Chondrocyte (in vitro differentiated cells): ENCODE data around the gene PRLR. TPM values are rescaled to one million over a fixed set of nuclear protein-coding genes. Genes with fewer than 3 reads are reported as not detected.
"Not testable (repeated sequence)": the region's sequence is repeated elsewhere in the genome, so short reads cannot be mapped to it uniquely, and the experiment has no call there.

ENCODE experiments used
- DNase-seq: peaks from one replicate; pipeline ENCODE4 v3.0.0; 2021; ENCODE audit warnings: mixed read lengths, low spot score
- H3K27ac Mint-ChIP-seq: one replicate; pipeline ENCODE4 v1.8.0; 2021; ENCODE audit warnings: mild to moderate bottlenecking, moderate library complexity, mixed read lengths; ENCODE audit not compliant: unreplicated experiment
- H3K27me3 Mint-ChIP-seq: 2 replicates; pipeline ENCODE4 v1.8.0; 2021; ENCODE audit warnings: low read depth, mixed read lengths
- H3K36me3 Mint-ChIP-seq: 2 replicates; pipeline ENCODE4 v1.8.0; 2021; ENCODE audit warnings: low read depth, mixed read lengths
- H3K4me1 Mint-ChIP-seq: 2 replicates; pipeline ENCODE4 v1.8.0; 2021; ENCODE audit warnings: low read depth, mild to moderate bottlenecking, mixed read lengths
- H3K4me3 Mint-ChIP-seq: one replicate; pipeline ENCODE4 v1.8.0; 2021; ENCODE audit warnings: mild to moderate bottlenecking, moderate library complexity, mixed read lengths; ENCODE audit not compliant: unreplicated experiment
- H3K9me3 Mint-ChIP-seq: 2 replicates; pipeline ENCODE4 v1.8.0; 2021; ENCODE audit warnings: low read depth, mixed read lengths
- total RNA-seq: library from RNA; stranded (reverse); gene quantifications from 3 replicates; pipeline ENCODE4 v1.2.1, GENCODE V29; 2021
- TF ChIP-seq, protein P1 (sequence below): fragments of 200-600 bp; sonication (generic); IDR thresholded peaks from 2 replicates; pipeline ENCODE4 v1.5.0; 2021; ENCODE audit warnings: antibody characterized with exemption, mild to moderate bottlenecking, moderate library complexity

Gene PRLR
- total RNA-seq, 1 donor from 2014 or later: 0.05 TPM

GRCh38 chr5:35044649-35045048 lies 185.6 kb downstream of the PRLR start:
- Mint-ChIP-seq H3K9me3 (no peaks in the 10 kb centered on the region), H3K4me3 (no peak overlapping the region), H3K27me3 (peaks cover 19% of the 10 kb centered on the region), H3K27ac (no peak overlapping the region), H3K36me3 (peaks cover 2% of the 10 kb centered on the region), H3K4me1 (no peaks in the 10 kb centered on the region)
- TF ChIP-seq, protein P1, sequence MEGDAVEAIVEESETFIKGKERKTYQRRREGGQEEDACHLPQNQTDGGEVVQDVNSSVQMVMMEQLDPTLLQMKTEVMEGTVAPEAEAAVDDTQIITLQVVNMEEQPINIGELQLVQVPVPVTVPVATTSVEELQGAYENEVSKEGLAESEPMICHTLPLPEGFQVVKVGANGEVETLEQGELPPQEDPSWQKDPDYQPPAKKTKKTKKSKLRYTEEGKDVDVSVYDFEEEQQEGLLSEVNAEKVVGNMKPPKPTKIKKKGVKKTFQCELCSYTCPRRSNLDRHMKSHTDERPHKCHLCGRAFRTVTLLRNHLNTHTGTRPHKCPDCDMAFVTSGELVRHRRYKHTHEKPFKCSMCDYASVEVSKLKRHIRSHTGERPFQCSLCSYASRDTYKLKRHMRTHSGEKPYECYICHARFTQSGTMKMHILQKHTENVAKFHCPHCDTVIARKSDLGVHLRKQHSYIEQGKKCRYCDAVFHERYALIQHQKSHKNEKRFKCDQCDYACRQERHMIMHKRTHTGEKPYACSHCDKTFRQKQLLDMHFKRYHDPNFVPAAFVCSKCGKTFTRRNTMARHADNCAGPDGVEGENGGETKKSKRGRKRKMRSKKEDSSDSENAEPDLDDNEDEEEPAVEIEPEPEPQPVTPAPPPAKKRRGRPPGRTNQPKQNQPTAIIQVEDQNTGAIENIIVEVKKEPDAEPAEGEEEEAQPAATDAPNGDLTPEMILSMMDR: no peak
- no peak for DNase-seq

DNA sequence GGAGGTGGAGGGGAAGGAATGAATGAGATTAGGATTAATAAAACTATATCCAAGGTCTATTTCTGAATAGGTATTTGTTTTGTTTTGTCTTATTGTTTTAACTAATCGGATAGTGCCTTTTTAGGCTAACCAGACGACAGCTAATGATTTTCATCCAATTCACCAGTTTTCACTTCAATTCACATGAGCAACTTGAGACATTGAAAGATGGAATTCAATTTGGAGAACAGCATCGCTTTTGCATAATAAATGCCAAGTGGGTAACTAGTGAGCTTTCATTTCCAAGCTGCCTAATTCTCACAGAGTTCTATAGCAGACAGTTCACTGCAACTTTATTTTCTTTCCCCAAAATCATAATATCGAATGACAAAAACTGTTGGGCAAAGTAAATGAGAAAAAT lies 187.5 kb downstream of the PRLR start:
- no peak overlapping the region for H3K27ac Mint-ChIP-seq
- peaks cover 2% of the 10 kb centered on the region for H3K4me1 Mint-ChIP-seq
- DNase-seq: no peak
- no peak overlapping the region for H3K4me3 Mint-ChIP-seq
- TF ChIP-seq, protein P1: no peak
- peaks cover 27% of the 10 kb centered on the region for H3K27me3 Mint-ChIP-seq
- H3K36me3 Mint-ChIP-seq: peaks cover 2% of the 10 kb centered on the region
- no peaks in the 10 kb centered on the region for H3K9me3 Mint-ChIP-seq

GRCh38 chr5:35041261-35041660 lies 189.0 kb downstream of the PRLR start:
- peaks cover 2% of the 10 kb centered on the region for H3K4me1 Mint-ChIP-seq
- H3K9me3 Mint-ChIP-seq: no peaks in the 10 kb centered on the region
- no peak overlapping the region for H3K27ac Mint-ChIP-seq
- no peak overlapping the region for H3K4me3 Mint-ChIP-seq
- TF ChIP-seq, protein P1: no peak
- no peak for DNase-seq
- no peaks in the 10 kb centered on the region for H3K36me3 Mint-ChIP-seq
- H3K27me3 Mint-ChIP-seq: peaks cover 38% of the 10 kb centered on the region

- Mint-ChIP-seq H3K4me1 (peaks cover 2% of the 10 kb centered on the region), H3K36me3 (no peaks in the 10 kb centered on the region), H3K27me3 (peaks cover 41% of the 10 kb centered on the region), H3K27ac (no peak overlapping the region), H3K4me3 (no peak overlapping the region), H3K9me3 (no peaks in the 10 kb centered on the region)
- no peak for DNase-seq
- TF ChIP-seq, protein P1: no peak
Measured at GRCh38 chr5:35038891-35039290, 191.4 kb downstream of the PRLR start.

DNA sequence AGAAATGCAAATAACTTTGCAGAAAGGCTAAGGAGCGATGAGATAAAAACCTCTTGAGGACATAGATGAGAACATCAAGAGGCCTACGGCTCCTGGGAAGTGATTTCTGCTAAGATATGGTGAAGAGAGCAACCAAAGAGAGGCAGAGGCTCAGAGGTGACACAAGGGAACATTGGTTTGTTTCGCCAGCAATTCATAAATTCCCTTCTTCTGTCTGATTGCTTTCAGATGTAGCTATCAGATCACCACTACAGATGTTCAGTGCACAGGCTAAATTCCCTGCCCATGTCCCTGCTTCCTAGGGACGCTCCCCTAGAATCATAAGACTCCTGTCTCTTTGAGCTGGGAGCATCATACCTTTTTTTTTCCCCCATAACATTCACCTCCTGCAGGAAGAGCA lies 193.8 kb downstream of the PRLR start:
- H3K27me3 Mint-ChIP-seq: peaks cover 39% of the 10 kb centered on the region
- H3K27ac Mint-ChIP-seq: no peak overlapping the region
- H3K4me3 Mint-ChIP-seq: no peak overlapping the region
- TF ChIP-seq, protein P1: no peak
- no peaks in the 10 kb centered on the region for H3K9me3 Mint-ChIP-seq
- no peaks in the 10 kb centered on the region for H3K36me3 Mint-ChIP-seq
- no peak for DNase-seq
- peaks cover 2% of the 10 kb centered on the region for H3K4me1 Mint-ChIP-seq

GRCh38 chr5:35035929-35036328 lies 194.4 kb downstream of the PRLR start:
- H3K27me3 Mint-ChIP-seq: peaks cover 36% of the 10 kb centered on the region
- H3K9me3 Mint-ChIP-seq, H3K36me3 Mint-ChIP-seq, H3K4me1 Mint-ChIP-seq, H3K27ac Mint-ChIP-seq, H3K4me3 Mint-ChIP-seq, DNase-seq: not testable (repeated sequence)
